NB4 (cell line): ENCODE data around the gene TUBB8B.
"Not testable (repeated sequence)": the region's sequence is repeated elsewhere in the genome, so short reads cannot be mapped to it uniquely, and the experiment has no call there.

Experiments used
- DNase-seq: peaks from one replicate; pipeline ENCODE4 v3.0.0; 2010; ENCODE audit warnings: low read depth
- H3K4me3 ChIP-seq: one replicate; pipeline ENCODE4 v1.5.1; 2011; ENCODE audit warnings: mild to moderate bottlenecking, low read depth, low read length, moderate library complexity

TUBB8B gene

GRCh38 chr18:63656-64055 is 14.2 kb upstream of the TUBB8B start:
- peak; percentile 6 for DNase-seq
- not testable (repeated sequence) for H3K4me3 ChIP-seq

- not testable (repeated sequence) for H3K4me3 ChIP-seq, DNase-seq
Observed at GRCh38 chr18:54388-54787, 5.0 kb upstream of the TUBB8B start.

GRCh38 chr18:48696-49095 is 719 bp downstream of the TUBB8B start:
- DNase-seq, H3K4me3 ChIP-seq: not testable (repeated sequence)

- not testable (repeated sequence) for H3K4me3 ChIP-seq, DNase-seq
Observed at GRCh38 chr18:13177-13576, 36.2 kb downstream of the TUBB8B start.

- H3K4me3 ChIP-seq, DNase-seq: not testable (repeated sequence)
Observed at GRCh38 chr18:12773-13172, 36.6 kb downstream of the TUBB8B start.

- not testable (repeated sequence) for DNase-seq, H3K4me3 ChIP-seq
Observed at GRCh38 chr18:11383-12274, 37.8 kb downstream of the TUBB8B start.

GRCh38 chr18:10624-11184 is 38.7 kb downstream of the TUBB8B start:
- not testable (repeated sequence) for DNase-seq, H3K4me3 ChIP-seq

GRCh38 chr18:9937-10336 is 39.5 kb downstream of the TUBB8B start:
- not testable (repeated sequence) for H3K4me3 ChIP-seq
- peak; percentile 40 for DNase-seq
